ENCODE measurements around the gene ENG. TPM values are rescaled to one million over a fixed set of nuclear protein-coding genes. Genes with fewer than 3 reads are reported as not detected.

Gene ENG
- total and polyA plus RNA-seq, 2 of the 8 experiments (the other 6 are each of a cell fraction or from before 2014, with no cell fraction given): 1.8 to 4.4 TPM

DNA sequence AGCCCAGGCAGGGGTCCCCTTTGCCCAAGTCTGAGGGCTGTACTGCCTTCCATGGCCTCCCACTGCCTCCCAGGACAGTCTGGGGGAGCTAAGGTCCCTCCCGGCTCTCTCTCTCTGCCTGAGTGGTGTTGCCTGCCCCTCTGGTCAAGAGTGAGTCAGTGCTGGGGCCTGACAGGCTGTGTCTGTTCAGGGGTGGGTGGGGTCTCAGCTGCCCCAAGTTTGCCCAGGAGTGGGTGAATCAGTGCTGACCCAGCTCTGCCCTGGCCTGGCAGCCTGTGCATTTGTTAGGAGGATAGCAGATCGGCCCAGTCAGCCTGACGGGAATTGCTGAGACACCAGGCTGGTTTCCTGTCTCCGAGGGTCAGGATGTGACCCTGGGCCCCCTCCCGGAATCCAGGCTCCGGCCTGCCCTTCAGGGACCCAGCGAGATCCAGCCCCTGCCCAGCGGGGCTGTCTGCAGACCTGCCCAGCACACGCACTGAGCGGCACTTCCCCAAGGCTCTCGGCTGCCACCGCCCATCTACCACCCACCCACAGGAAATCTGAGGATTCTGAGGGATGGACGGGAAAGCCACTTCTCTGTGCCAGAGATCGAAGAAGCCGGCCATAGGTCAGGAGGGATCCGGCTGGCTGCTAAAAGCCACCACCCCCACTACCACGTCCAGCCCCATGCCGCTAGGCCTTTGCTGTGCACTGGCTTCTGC is 15.9 kb downstream of the ENG start (continued):
- no peak for TF ChIP-seq GABPA (IDR thresholded peaks at IDR 0.05; ENCODE audit: borderline replicate concordance, insufficient read depth, low read length)
- no peak for TF ChIP-seq SRF (IDR thresholded peaks at IDR 0.05; ENCODE audit: low read depth, low read length)
- TF ChIP-seq CHD1 (IDR thresholded peaks at IDR 0.05; ENCODE audit: low read depth, low read length): no peak
- TF ChIP-seq YY1 (IDR thresholded peaks at IDR 0.05; ENCODE audit: low read depth, low read length): no peak
- no peak for TF ChIP-seq EGR1 (IDR thresholded peaks at IDR 0.05; ENCODE audit: borderline replicate concordance, low read depth, low read length)
